HepG2 (cell line): ENCODE measurements around the gene CSKMT. TPM values are rescaled to one million over a fixed set of nuclear protein-coding genes. Genes with fewer than 3 reads are reported as not detected.

Experiments used
- ATRX ChIP-seq: sonication (generic); formaldehyde crosslinking; IDR thresholded peaks from 2 replicates; pipeline ENCODE4 v1.4.0; 2020; ENCODE audit warnings: missing genetic modification reagents, borderline replicate concordance
- CC2D1A ChIP-seq: sonication (generic); formaldehyde crosslinking; IDR thresholded peaks from 2 replicates; pipeline ENCODE4 v1.8.1; 2023; ENCODE audit warnings: mild to moderate bottlenecking, missing genetic modification reagents
- EED ChIP-seq: sonication (generic); formaldehyde crosslinking; IDR thresholded peaks from 2 replicates; pipeline ENCODE4 v1.5.0; 2020; ENCODE audit warnings: mild to moderate bottlenecking, missing genetic modification reagents
- FOXM1 ChIP-seq: sonication (generic); formaldehyde crosslinking; IDR thresholded peaks from 2 replicates; pipeline ENCODE4 v1.5.0; 2020; ENCODE audit warnings: missing genetic modification reagents
- HES4 ChIP-seq: sonication (generic); formaldehyde crosslinking; IDR thresholded peaks from 2 replicates; pipeline ENCODE4 v1.9.0; 2021; ENCODE audit warnings: mild to moderate bottlenecking, missing genetic modification reagents, borderline replicate concordance
- KMT2B ChIP-seq: IDR thresholded peaks from 2 replicates; pipeline ENCODE4 v1.6.1; 2016; ENCODE audit warnings: missing genetic modification reagents, missing compliant biosample characterization
- MATR3 ChIP-seq: sonication (generic); formaldehyde crosslinking; IDR thresholded peaks from 2 replicates; pipeline ENCODE4 v1.4.0; 2020; ENCODE audit warnings: missing genetic modification reagents
- NAIF1 ChIP-seq: sonication (generic); formaldehyde crosslinking; IDR thresholded peaks from 2 replicates; pipeline ENCODE4 v1.5.0; 2020; ENCODE audit warnings: mild to moderate bottlenecking, missing genetic modification reagents, borderline replicate concordance
- NCOA5 ChIP-seq: sonication (generic); formaldehyde crosslinking; IDR thresholded peaks from 2 replicates; pipeline ENCODE4 v1.4.0; 2020; ENCODE audit warnings: missing genetic modification reagents
- SMAD1 ChIP-seq: sonication (generic); formaldehyde crosslinking; IDR thresholded peaks from 2 replicates; pipeline ENCODE4 v1.4.0; 2020; ENCODE audit warnings: missing genetic modification reagents, low read depth, mild to moderate bottlenecking, borderline replicate concordance
- SMYD3 ChIP-seq: sonication (generic); formaldehyde crosslinking; IDR thresholded peaks from 2 replicates; pipeline ENCODE4 v1.8.1; 2023; ENCODE audit warnings: mild to moderate bottlenecking, missing genetic modification reagents
- ZFP36L2 ChIP-seq: sonication (generic); formaldehyde crosslinking; IDR thresholded peaks from 2 replicates; pipeline ENCODE4 v1.4.0; 2020; ENCODE audit warnings: missing genetic modification reagents
- ZKSCAN8 ChIP-seq: IDR thresholded peaks from 2 replicates; pipeline ENCODE4 v1.6.1; 2016; ENCODE audit warnings: borderline replicate concordance, missing genetic modification reagents, missing compliant biosample characterization
- ZNF251 ChIP-seq: sonication (generic); formaldehyde crosslinking; IDR thresholded peaks from 2 replicates; pipeline ENCODE4 v1.9.0; 2021; ENCODE audit warnings: mild to moderate bottlenecking, missing genetic modification reagents
- ZNF34 ChIP-seq: sonication (generic); formaldehyde crosslinking; IDR thresholded peaks from 2 replicates; pipeline ENCODE4 v1.4.0; 2020; ENCODE audit warnings: mild to moderate bottlenecking, missing genetic modification reagents, borderline replicate concordance
- ZNF451 ChIP-seq: sonication (generic); formaldehyde crosslinking; IDR thresholded peaks from 2 replicates; pipeline ENCODE4 v1.5.0; 2020; ENCODE audit warnings: mild to moderate bottlenecking, missing genetic modification reagents
- ZNF709 ChIP-seq: sonication (generic); formaldehyde crosslinking; IDR thresholded peaks from 2 replicates; pipeline ENCODE4 v1.5.0; 2020; ENCODE audit warnings: mild to moderate bottlenecking, missing genetic modification reagents
- polyA plus RNA-seq, 8 experiments: library from polyadenylated mRNA; depleted of rRNA in 3 of 8; stranded (reverse) in 7 of 8; unstranded in 1 of 8; fragments of >200 nt; fragmentation: Illumina TruSeq in 4 of 8; extraction: Trizol in 4 of 8; gene quantifications; 2 replicates each; pipeline versions ENCODE4 v1.2.1 to v1.2.3, GENCODE V29; 2011 to 2016; ENCODE audit warnings: low read depth in 4 of 8, missing spikeins in 1 of 8, mixed read lengths in 1 of 8; ENCODE audit not compliant: insufficient read depth in 1 of 8
- total RNA-seq, 5 experiments: library from RNA; depleted of rRNA; stranded (reverse); fragments of >200 nt; fragmentation: Illumina TruSeq; extraction: Trizol; gene quantifications; 2 replicates each; pipeline ENCODE4 v1.2.3, GENCODE V29; 2016; ENCODE audit warnings: low read depth in 1 of 5
- TF ChIP-seq, protein P1 (sequence below): IDR thresholded peaks from 2 replicates; pipeline ENCODE4 v1.6.1; 2016; ENCODE audit warnings: low read depth, missing genetic modification reagents, missing compliant biosample characterization
- TF ChIP-seq, protein P2 (sequence below): IDR thresholded peaks from 2 replicates; pipeline ENCODE4 v1.6.1; 2016; ENCODE audit warnings: low read depth, borderline replicate concordance
- TF ChIP-seq, protein P3 (sequence below): sonication (generic); formaldehyde crosslinking; IDR thresholded peaks from 2 replicates; pipeline ENCODE4 v1.4.0; 2020; ENCODE audit warnings: low read depth, mild to moderate bottlenecking, missing genetic modification reagents
- TF ChIP-seq, protein P4 (sequence below): sonication (generic); formaldehyde crosslinking; IDR thresholded peaks from 2 replicates; pipeline ENCODE4 v1.4.0; 2020; ENCODE audit warnings: mild to moderate bottlenecking, missing genetic modification reagents

CSKMT gene
- total and polyA plus RNA-seq, 2 of the 13 experiments (the other 11 are each of a cell fraction or from before 2014, with no cell fraction given), result 7.6 to 31.8 TPM

DNA sequence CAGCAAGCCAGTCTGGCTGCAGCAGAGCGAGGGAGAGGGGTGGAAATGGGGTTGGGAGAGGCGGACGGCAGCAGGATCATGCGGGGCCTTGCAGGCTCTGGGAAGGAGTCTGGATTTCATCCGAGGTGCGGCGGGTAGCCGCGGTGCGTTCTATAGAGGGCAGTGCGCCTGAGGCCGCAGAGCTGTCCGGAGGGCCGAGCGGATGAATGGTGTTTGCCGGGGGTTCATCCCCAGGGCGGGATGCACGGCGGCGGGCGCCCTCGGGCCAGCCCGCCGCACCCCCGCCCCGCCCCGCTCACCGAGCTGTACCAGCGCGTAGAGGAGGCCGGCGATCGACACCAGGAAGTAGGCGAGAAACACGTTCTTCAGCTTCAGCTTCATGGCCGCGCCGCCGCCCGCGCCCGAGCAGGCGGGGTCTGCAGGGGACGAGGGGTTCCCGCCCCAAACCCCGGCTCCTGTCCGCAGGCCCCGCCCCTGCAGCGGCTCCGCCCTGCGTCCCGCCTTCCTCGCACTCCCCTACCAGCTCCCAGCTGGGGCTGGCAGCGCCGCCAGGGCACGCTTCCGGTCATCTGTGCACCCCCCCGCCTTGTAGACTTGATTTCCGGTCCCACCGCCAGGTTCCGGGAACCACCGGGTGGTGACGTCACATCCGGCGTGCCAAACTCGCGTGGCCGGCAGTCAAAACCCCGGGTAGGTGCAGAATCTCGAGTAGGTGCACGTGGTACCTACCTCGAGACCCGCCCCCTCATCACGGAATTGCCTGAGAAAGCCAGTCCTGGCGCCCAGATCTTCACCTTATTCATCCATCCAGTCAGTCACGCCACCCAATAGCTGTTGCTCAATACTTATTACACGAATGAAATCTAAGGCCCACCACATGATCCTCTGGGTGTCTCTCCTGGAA lies 43.3 kb upstream of the CSKMT start, which contains the start of gene B3GAT3 (continued):
- TF ChIP-seq EED (CRISPR knock-in tag), result peak; percentile 88
- 0 out of 2 replicates have a peak, but pooled peaks have one; percentile 33 for TF ChIP-seq SMYD3 (CRISPR knock-in tag)
- no peak for TF ChIP-seq ZNF451 (CRISPR knock-in tag)
- TF ChIP-seq MATR3 (CRISPR knock-in tag), result no peak
- TF ChIP-seq NCOA5, result no peak
- TF ChIP-seq SMAD1, result no peak; the same call in 1 of the 2 replicates
- TF ChIP-seq ZKSCAN8 (CRISPR knock-in tag), result no peak; the same call in 1 of the 2 replicates
- TF ChIP-seq, protein P1, sequence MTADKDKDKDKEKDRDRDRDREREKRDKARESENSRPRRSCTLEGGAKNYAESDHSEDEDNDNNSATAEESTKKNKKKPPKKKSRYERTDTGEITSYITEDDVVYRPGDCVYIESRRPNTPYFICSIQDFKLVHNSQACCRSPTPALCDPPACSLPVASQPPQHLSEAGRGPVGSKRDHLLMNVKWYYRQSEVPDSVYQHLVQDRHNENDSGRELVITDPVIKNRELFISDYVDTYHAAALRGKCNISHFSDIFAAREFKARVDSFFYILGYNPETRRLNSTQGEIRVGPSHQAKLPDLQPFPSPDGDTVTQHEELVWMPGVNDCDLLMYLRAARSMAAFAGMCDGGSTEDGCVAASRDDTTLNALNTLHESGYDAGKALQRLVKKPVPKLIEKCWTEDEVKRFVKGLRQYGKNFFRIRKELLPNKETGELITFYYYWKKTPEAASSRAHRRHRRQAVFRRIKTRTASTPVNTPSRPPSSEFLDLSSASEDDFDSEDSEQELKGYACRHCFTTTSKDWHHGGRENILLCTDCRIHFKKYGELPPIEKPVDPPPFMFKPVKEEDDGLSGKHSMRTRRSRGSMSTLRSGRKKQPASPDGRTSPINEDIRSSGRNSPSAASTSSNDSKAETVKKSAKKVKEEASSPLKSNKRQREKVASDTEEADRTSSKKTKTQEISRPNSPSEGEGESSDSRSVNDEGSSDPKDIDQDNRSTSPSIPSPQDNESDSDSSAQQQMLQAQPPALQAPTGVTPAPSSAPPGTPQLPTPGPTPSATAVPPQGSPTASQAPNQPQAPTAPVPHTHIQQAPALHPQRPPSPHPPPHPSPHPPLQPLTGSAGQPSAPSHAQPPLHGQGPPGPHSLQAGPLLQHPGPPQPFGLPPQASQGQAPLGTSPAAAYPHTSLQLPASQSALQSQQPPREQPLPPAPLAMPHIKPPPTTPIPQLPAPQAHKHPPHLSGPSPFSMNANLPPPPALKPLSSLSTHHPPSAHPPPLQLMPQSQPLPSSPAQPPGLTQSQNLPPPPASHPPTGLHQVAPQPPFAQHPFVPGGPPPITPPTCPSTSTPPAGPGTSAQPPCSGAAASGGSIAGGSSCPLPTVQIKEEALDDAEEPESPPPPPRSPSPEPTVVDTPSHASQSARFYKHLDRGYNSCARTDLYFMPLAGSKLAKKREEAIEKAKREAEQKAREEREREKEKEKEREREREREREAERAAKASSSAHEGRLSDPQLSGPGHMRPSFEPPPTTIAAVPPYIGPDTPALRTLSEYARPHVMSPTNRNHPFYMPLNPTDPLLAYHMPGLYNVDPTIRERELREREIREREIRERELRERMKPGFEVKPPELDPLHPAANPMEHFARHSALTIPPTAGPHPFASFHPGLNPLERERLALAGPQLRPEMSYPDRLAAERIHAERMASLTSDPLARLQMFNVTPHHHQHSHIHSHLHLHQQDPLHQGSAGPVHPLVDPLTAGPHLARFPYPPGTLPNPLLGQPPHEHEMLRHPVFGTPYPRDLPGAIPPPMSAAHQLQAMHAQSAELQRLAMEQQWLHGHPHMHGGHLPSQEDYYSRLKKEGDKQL (CRISPR knock-in tag), result 0 out of 2 replicates have a peak, but pooled peaks have one; percentile 59
- no peak for TF ChIP-seq ZNF251 (CRISPR knock-in tag)
- TF ChIP-seq NAIF1, result no peak
- TF ChIP-seq KMT2B (CRISPR knock-in tag), result peak; percentile 64; the same call in 1 of the 2 replicates
- TF ChIP-seq, protein P2, sequence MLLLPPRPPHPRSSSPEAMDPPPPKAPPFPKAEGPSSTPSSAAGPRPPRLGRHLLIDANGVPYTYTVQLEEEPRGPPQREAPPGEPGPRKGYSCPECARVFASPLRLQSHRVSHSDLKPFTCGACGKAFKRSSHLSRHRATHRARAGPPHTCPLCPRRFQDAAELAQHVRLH (CRISPR knock-in tag), result peak; percentile 90
- peak; percentile 63; the same call in 1 of the 2 replicates for TF ChIP-seq ZNF709 (CRISPR knock-in tag)
- TF ChIP-seq FOXM1 (CRISPR knock-in tag), result no peak
- TF ChIP-seq, protein P3, sequence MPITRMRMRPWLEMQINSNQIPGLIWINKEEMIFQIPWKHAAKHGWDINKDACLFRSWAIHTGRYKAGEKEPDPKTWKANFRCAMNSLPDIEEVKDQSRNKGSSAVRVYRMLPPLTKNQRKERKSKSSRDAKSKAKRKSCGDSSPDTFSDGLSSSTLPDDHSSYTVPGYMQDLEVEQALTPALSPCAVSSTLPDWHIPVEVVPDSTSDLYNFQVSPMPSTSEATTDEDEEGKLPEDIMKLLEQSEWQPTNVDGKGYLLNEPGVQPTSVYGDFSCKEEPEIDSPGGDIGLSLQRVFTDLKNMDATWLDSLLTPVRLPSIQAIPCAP (CRISPR knock-in tag), result no peak
- no peak; the same call in 1 of the 2 replicates for TF ChIP-seq HES4 (CRISPR knock-in tag)
- peak; percentile 90; the same call in 1 of the 2 replicates for TF ChIP-seq ZFP36L2
- TF ChIP-seq, protein P4, sequence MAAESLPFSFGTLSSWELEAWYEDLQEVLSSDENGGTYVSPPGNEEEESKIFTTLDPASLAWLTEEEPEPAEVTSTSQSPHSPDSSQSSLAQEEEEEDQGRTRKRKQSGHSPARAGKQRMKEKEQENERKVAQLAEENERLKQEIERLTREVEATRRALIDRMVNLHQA, result no peak
- TF ChIP-seq ATRX, result no peak; the same call in 1 of the 2 replicates
- TF ChIP-seq ZNF34, result no peak
- no peak for TF ChIP-seq CC2D1A (CRISPR knock-in tag)
